ENCODE data around the gene EYA2.
A peak's percentile ranks its signal among the peaks of the same experiment; 100 is the strongest.
"Not testable (repeated sequence)": the region's sequence is repeated elsewhere in the genome, so short reads cannot be mapped to it uniquely, and the experiment has no call there.

The EYA2 gene

GRCh38 chr20:47179267-47179666, 284.6 kb downstream of the EYA2 start:
- no peak for DNase-seq

DNA sequence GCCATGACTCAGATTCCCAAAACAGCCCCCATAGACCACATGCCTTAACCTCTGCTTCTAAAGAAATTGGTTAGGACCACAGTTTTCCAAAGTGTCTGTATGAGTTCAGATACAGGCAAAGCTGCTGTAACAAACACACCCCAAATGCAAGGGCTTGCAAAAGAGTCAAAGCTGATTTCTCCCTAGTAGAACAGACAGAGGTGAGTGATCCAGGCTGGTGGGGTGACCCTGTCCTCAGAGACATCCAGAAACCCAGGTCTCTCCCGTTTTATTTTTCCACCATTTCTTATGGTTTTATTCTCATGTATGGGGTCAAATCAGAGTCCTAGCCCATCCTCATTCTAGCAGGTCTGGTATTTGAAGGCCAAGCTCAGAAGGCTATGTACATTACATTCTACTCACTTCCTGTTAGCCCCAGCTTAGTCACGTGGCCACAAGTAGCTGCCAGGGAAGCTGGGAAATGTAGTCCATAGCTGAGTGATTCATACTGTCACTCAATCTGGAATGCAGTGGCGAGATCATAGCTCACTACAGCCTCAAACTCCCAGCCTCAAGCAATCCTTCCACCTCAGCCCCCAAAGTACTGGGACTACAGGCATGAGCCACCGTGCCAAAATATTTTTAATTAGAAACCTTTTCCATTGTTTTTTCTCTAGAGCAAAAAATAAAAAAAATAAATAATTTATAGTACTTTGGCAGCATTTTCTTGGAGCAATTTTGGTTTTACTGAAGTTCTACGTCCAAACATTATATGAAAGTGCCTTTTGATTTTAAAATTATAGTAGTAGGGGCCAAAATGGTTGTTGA, 286.6 kb downstream of the EYA2 start:
- peak; percentile 63 to 83 (median 80) for DNase-seq

DNA sequence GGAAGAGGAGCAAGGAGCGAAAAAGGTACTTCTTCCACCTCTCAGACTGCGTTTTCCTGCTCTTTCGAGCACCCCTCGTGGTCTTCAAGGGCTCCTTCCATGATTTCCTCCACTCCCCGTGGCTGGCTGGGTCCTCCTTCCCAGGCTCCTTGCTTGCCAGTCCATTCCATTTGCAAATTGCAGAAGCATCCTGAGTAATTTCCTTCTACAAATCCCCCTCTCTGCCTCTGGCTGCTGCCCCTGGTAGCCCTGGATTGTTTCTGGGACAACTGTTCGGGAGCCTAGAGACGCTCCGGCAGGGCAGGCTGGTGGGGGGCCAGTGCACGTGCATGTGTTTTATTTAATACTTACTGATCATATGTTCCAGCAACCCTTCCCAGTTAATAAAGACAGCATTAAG, 288.7 kb downstream of the EYA2 start:
- DNase-seq = no peak

DNA sequence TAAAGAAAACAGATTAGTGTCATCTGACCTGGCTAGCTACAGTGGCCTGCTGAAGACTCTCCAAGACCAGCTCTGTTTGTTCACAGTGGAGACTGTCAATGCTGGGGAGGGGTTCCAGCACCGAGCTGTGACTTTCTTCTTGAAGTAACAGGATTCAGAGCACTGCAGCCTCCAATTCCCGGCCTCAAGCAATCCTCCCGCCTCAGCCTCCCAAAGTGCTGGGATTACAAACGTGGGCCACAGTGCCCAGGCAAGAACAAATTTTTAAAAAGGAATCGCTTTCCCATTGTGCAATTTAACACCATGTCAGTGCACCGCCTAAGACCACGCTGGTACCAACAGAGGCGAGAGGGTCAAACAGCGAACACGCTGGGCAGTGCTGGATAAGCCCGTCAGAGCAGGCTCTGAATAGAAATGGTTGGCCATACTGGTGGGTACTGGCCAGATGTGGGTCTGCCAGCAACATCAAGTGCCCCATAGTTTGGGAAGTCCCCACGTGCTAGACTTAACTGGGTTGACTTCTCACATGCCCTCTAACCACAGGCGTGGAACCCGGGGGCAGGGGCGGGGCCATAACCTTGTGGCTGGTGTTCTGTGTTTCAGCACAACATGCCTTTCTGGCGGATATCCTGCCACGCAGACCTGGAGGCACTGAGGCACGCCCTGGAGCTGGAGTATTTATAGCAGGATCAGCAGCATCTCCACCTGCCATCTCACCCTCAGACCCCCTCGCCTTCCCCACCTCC, 293.0 kb downstream of the EYA2 start:
- DNase-seq = peak in 1 of 4 experiments; percentile 11

DNA sequence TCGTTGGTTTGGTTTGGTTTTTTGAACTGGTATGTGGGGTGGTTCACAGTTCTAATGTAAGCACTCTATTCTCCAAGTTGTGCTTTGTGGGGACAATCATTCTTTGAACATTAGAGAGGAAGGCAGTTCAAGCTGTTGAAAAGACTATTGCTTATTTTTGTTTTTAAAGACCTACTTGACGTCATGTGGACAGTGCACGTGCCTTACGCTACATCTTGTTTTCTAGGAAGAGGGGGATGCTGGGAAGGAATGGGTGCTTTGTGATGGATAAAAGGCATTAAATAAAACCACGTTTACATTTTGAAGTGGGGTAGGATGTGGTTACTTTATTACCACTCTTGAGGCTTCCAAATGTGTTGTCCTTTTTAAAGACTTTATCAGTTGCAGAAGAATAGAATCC, 293.9 kb downstream of the EYA2 start:
- DNase-seq = no peak

DNA sequence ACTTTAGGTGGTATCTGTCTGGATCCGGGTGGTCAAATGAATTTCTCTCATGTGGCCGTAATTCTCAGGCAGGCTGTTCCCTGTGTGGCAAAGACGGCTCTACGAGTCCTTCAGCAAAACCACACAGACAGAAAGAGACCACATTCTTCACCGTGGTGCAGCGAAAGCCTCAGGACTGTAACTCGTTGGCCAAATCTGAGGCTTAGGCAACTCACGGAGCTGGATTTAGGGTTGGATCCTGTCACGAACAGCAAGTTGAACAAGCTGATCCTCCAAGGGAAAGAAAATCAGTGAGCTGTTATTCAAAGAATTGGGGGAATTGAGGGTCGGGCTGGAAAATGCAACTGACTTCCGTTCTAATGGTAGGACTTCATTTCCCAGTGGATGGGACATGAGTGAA, 294.4 kb downstream of the EYA2 start:
- DNase-seq = no peak

- DNase-seq = no peak
Observed at GRCh38 chr20:47191074-47191673, 296.5 kb downstream of the EYA2 start.

GRCh38 chr20:47191956-47192355, 297.3 kb downstream of the EYA2 start:
- no peak for DNase-seq

- DNase-seq = no peak
Observed at GRCh38 chr20:47195573-47195972, 300.9 kb downstream of the EYA2 start.

DNA sequence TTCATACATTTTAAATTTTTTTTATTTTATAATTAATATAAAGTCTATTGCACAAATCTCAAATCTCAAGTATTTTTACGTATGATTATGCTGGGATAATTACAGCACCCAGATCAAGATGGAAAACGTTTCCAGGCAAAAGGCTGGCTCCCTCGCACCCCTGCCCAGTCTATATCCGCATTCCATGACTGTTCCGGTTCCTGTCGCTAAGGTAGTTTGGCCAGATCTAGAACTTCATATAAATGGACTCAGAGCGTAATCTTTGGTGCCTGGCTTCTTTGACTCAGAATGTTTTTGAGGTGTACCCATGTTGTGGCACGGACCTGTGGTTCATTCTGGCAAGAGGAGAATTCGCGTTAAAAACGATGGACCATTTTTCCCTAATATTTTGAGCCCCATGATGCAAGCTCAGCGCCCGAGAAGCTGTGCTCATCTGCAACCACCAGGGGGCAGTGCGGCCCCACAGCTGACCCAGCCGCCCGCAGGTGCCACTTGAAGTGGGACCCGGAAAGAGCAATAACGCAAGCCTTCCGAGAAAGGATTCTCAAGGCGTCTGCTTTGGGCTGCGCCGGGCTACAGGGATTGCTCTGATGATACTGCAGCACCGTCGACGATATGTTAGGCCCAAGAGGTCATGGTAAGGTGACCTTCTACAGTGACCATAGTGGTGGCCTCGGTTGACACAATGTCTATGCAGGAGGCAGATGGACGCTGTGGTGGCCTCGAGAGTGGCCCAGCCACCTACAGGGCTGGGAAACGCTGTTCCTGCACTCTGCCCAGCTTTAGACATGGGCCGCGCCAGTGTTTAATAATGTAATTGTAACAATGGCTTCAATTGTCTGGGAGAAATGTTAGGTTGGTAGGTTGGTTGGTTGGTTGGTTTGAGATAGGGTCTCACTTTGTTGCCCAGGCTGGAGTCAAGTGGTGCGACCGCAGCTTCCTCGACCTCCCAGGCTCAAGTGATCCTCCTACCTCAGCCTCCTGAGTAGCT, 301.7 kb downstream of the EYA2 start:
- DNase-seq = peak; percentile 74 to 88 (median 84)

DNA sequence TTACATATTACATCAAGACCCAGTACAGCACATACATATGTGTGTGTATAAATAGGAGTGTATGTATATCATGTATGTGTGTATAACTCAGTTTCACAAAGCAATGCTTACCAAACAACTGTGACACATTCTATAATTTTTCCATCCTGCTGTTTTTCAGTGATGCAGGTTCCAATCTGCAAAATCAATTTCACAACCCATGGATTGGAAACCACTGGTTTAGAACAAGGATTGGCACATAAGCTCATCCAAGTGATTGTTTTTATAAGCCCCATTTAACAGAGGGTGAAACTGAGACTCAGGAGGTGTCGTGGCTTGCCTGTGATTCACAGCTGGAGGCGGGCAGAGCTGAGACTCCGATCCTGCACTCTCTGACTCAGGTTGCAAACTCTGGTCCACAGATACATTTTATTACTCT, 303.6 kb downstream of the EYA2 start:
- peak in 1 of 4 experiments; percentile 10 for DNase-seq

DNA sequence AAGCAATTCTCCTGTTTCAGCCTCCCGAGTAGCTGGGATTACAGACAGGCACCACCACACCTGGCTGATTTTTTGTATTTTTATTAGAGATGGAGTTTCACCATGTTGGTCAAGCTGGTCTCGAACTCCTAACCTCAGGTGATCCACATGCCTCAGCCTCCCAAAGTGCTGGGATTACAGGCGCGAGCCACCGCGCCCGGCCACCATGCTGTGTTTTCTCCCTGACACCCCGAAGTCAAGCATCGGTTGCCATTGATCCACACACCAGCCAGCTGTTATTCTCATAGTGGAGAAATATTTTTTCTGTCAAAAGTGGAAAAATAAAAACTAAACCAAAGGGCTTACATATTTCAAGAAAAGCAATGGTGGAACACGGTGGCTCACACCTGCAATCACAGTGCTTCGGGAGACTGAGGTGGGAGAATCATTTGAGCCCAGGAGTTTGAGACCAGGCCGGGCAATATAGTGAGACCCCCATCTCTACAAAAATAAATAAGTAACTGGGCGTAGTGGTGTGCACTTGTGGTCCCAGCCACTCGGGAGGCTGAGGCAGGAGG, 304.4 kb downstream of the EYA2 start:
- DNase-seq = no peak

- DNase-seq = no peak
Observed at GRCh38 chr20:47201074-47201730, 306.6 kb downstream of the EYA2 start.

- peak; percentile 8 to 51 (median 40) for DNase-seq
Observed at GRCh38 chr20:47202733-47203667, 308.4 kb downstream of the EYA2 start.

DNA sequence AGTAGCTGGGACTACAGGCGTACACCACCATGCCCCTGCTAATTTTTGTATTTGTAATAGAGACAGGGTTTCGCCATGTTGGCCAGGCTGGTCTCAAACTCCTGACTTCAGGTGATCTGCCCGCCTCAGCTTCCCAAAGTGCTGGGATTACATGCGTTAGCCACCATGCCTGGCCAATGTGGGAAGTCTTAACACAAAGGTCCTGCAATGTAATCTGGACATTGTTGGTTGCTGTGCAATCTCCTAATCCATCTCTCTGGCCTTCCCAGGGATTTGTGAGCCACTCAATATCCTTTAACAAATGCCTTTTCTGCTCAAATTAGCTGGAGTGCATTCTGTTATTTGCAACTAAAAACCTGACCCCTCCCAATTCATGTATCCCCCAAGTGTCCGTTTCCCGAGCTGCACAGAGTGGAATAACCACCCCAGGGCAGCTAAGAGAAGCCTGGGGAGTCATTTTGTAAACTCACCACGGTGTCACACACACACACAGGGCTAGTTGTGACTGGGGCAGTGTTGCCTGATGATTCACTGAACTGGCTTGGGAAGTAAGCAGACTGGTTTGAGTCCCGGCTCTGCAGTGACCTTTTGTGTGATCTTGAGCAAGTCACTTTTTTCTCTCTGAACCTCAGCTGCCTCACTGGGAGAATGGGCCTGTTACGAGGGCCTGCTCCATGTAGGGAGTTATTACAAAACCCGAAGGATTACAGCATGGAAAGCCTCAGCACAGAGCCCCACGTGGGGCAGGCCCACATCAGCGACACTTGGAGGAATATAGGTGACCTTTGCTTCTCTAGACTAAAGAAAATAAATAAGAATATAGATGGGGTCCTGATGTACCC, 309.6 kb downstream of the EYA2 start:
- DNase-seq = peak; percentile 18 to 49 (median 37)

- not testable (repeated sequence) for DNase-seq
Observed at GRCh38 chr20:47204850-47205122, 310.1 kb downstream of the EYA2 start.

GRCh38 chr20:47205577-47206123, 311.0 kb downstream of the EYA2 start:
- peak; percentile 14 to 56 (median 48) for DNase-seq

- DNase-seq = not testable (repeated sequence)
Observed at GRCh38 chr20:47206552-47206951, 311.9 kb downstream of the EYA2 start.

Data from suppressor macrophage (primary cell).